ENCODE measurements around the gene SLCO3A1.

Gene SLCO3A1

DNA sequence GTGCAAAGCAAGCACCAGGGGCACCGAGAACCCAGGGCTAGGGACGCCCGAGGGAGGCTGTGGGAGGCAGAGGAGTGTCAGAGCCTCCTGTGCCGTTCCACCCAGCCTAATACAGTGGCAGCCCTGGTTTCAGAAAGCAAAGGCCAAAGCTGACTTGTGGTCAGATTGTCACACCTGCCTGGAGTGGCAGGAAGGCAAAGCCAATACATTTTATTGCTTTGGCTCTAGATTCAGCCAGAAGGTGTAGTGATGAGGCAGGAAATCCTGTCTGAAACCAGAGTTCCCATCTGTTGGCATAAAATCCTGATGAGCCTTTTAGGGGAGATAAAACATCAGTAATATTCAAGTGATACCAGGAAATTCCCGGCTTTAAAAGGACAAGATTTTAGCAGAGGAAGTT lies 168.3 kb downstream of the SLCO3A1 start:
- H3K4me1 ChIP-seq (ENCODE audit: control insufficient read depth in 1 of 2, insufficient read depth in 2 of 2, low read length in 2 of 2): no peaks in the 10 kb centered on the region
- no peak overlapping the region for H3K27ac ChIP-seq (ENCODE audit: low read depth, low read length)
- H3K9ac ChIP-seq (ENCODE audit: low read depth in 1 of 2, low read length in 2 of 2): no peak overlapping the region
- H3K9me3 ChIP-seq (ENCODE audit: control insufficient read depth in 1 of 2, low read length in 2 of 2): no peaks in the 10 kb centered on the region
- H3K4me3 ChIP-seq (ENCODE audit: low read depth in 1 of 2, low read length in 2 of 2): no peak overlapping the region
- H3K36me3 ChIP-seq (ENCODE audit: control insufficient read depth in 1 of 2, insufficient read depth in 2 of 2, low read length in 2 of 2): no peaks in the 10 kb centered on the region
- no peaks in the 10 kb centered on the region for H3K27me3 ChIP-seq (ENCODE audit: control insufficient read depth in 1 of 2, insufficient read depth in 2 of 2, low read length in 2 of 2)

DNA sequence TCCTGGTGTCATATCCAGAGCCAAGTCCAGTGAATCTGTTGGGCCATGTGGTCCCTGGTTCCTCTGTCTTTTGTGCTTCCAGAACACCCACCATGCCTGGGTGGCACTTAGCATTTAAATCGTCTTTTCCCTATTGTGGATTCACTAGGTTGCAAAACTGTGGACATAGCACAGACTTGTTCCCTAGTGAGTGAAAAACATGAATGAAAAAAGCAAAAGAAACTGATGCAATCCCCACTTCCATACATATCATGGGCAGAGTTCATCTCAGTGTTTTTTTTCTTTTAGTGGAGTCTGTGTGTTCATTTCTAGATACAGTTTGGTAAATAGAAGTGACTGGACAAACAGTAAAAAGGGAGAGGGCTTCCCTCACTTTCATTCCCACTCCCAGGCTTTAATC lies 170.5 kb downstream of the SLCO3A1 start:
- Histone ChIP-seq H3K4me3 (ENCODE audit: low read depth in 1 of 2, low read length in 2 of 2) (no peak overlapping the region), H3K9me3 (ENCODE audit: control insufficient read depth in 1 of 2, low read length in 2 of 2) (no peaks in the 10 kb centered on the region), H3K9ac (ENCODE audit: low read depth in 1 of 2, low read length in 2 of 2) (no peak overlapping the region), H3K4me1 (ENCODE audit: control insufficient read depth in 1 of 2, insufficient read depth in 2 of 2, low read length in 2 of 2) (no peaks in the 10 kb centered on the region), H3K36me3 (ENCODE audit: control insufficient read depth in 1 of 2, insufficient read depth in 2 of 2, low read length in 2 of 2) (no peaks in the 10 kb centered on the region), H3K27ac (ENCODE audit: low read depth, low read length) (no peak overlapping the region), H3K27me3 (ENCODE audit: control insufficient read depth in 1 of 2, insufficient read depth in 2 of 2, low read length in 2 of 2) (no peaks in the 10 kb centered on the region)

- Histone ChIP-seq H3K36me3 (ENCODE audit: control insufficient read depth in 1 of 2, insufficient read depth in 2 of 2, low read length in 2 of 2) (no peaks in the 10 kb centered on the region), H3K9ac (ENCODE audit: low read depth in 1 of 2, low read length in 2 of 2) (no peak overlapping the region), H3K9me3 (ENCODE audit: control insufficient read depth in 1 of 2, low read length in 2 of 2) (no peaks in the 10 kb centered on the region), H3K4me3 (ENCODE audit: low read depth in 1 of 2, low read length in 2 of 2) (no peak overlapping the region), H3K27me3 (ENCODE audit: control insufficient read depth in 1 of 2, insufficient read depth in 2 of 2, low read length in 2 of 2) (no peaks in the 10 kb centered on the region), H3K27ac (ENCODE audit: low read depth, low read length) (no peak overlapping the region), H3K4me1 (ENCODE audit: control insufficient read depth in 1 of 2, insufficient read depth in 2 of 2, low read length in 2 of 2) (no peaks in the 10 kb centered on the region)
These were observed 172.3 kb downstream of the SLCO3A1 start for GRCh38 chr15:92025706-92026270.

GRCh38 chr15:92028389-92028724 lies 174.8 kb downstream of the SLCO3A1 start:
- no peak overlapping the region for H3K9ac ChIP-seq (ENCODE audit: low read depth in 1 of 2, low read length in 2 of 2)
- H3K27me3 ChIP-seq (ENCODE audit: control insufficient read depth in 1 of 2, insufficient read depth in 2 of 2, low read length in 2 of 2): no peaks in the 10 kb centered on the region
- H3K36me3 ChIP-seq (ENCODE audit: control insufficient read depth in 1 of 2, insufficient read depth in 2 of 2, low read length in 2 of 2): no peaks in the 10 kb centered on the region
- no peak overlapping the region for H3K27ac ChIP-seq (ENCODE audit: low read depth, low read length)
- H3K4me3 ChIP-seq (ENCODE audit: low read depth in 1 of 2, low read length in 2 of 2): no peak overlapping the region
- H3K4me1 ChIP-seq (ENCODE audit: control insufficient read depth in 1 of 2, insufficient read depth in 2 of 2, low read length in 2 of 2): no peaks in the 10 kb centered on the region
- H3K9me3 ChIP-seq (ENCODE audit: control insufficient read depth in 1 of 2, low read length in 2 of 2): no peaks in the 10 kb centered on the region

GRCh38 chr15:92029767-92030166 lies 176.3 kb downstream of the SLCO3A1 start:
- Histone ChIP-seq H3K4me3 (ENCODE audit: low read depth in 1 of 2, low read length in 2 of 2) (no peak overlapping the region), H3K9me3 (ENCODE audit: control insufficient read depth in 1 of 2, low read length in 2 of 2) (no peaks in the 10 kb centered on the region), H3K27me3 (ENCODE audit: control insufficient read depth in 1 of 2, insufficient read depth in 2 of 2, low read length in 2 of 2) (no peaks in the 10 kb centered on the region), H3K4me1 (ENCODE audit: control insufficient read depth in 1 of 2, insufficient read depth in 2 of 2, low read length in 2 of 2) (no peaks in the 10 kb centered on the region), H3K9ac (ENCODE audit: low read depth in 1 of 2, low read length in 2 of 2) (no peak overlapping the region), H3K36me3 (ENCODE audit: control insufficient read depth in 1 of 2, insufficient read depth in 2 of 2, low read length in 2 of 2) (no peaks in the 10 kb centered on the region), H3K27ac (ENCODE audit: low read depth, low read length) (no peak overlapping the region)

GRCh38 chr15:92033314-92033713 lies 179.8 kb downstream of the SLCO3A1 start:
- Histone ChIP-seq H3K4me3 (ENCODE audit: low read depth in 1 of 2, low read length in 2 of 2) (no peak overlapping the region), H3K27ac (ENCODE audit: low read depth, low read length) (no peak overlapping the region), H3K27me3 (ENCODE audit: control insufficient read depth in 1 of 2, insufficient read depth in 2 of 2, low read length in 2 of 2) (no peaks in the 10 kb centered on the region), H3K9me3 (ENCODE audit: control insufficient read depth in 1 of 2, low read length in 2 of 2) (no peaks in the 10 kb centered on the region), H3K9ac (ENCODE audit: low read depth in 1 of 2, low read length in 2 of 2) (no peak overlapping the region), H3K4me1 (ENCODE audit: control insufficient read depth in 1 of 2, insufficient read depth in 2 of 2, low read length in 2 of 2) (no peaks in the 10 kb centered on the region), H3K36me3 (ENCODE audit: control insufficient read depth in 1 of 2, insufficient read depth in 2 of 2, low read length in 2 of 2) (no peaks in the 10 kb centered on the region)

DNA sequence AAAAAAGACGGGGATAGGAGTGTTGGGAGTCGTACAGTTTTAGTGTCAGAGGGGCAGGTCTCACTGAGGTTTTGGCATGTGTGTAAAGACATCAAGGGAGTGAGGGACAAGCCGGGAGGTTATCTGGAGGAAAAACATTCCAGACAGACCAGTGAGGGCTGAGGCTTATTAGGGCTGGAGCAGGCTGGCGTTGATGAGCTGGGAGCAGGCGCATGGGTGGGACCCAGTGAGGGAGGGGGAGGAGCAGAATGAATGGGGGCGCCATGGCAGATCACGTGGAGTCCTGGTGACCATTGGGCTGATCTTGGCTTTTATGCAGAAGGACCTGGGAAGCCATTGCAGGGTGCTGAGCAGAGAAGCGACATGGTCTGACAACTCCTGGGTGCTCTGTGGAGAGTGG lies 180.2 kb downstream of the SLCO3A1 start:
- H3K9ac ChIP-seq (ENCODE audit: low read depth in 1 of 2, low read length in 2 of 2): no peak overlapping the region
- no peaks in the 10 kb centered on the region for H3K9me3 ChIP-seq (ENCODE audit: control insufficient read depth in 1 of 2, low read length in 2 of 2)
- no peaks in the 10 kb centered on the region for H3K27me3 ChIP-seq (ENCODE audit: control insufficient read depth in 1 of 2, insufficient read depth in 2 of 2, low read length in 2 of 2)
- H3K4me3 ChIP-seq (ENCODE audit: low read depth in 1 of 2, low read length in 2 of 2): no peak overlapping the region
- H3K4me1 ChIP-seq (ENCODE audit: control insufficient read depth in 1 of 2, insufficient read depth in 2 of 2, low read length in 2 of 2): no peaks in the 10 kb centered on the region
- H3K36me3 ChIP-seq (ENCODE audit: control insufficient read depth in 1 of 2, insufficient read depth in 2 of 2, low read length in 2 of 2): no peaks in the 10 kb centered on the region
- H3K27ac ChIP-seq (ENCODE audit: low read depth, low read length): no peak overlapping the region

GRCh38 chr15:92034227-92034626 lies 180.7 kb downstream of the SLCO3A1 start:
- no peaks in the 10 kb centered on the region for H3K4me1 ChIP-seq (ENCODE audit: control insufficient read depth in 1 of 2, insufficient read depth in 2 of 2, low read length in 2 of 2)

DNA sequence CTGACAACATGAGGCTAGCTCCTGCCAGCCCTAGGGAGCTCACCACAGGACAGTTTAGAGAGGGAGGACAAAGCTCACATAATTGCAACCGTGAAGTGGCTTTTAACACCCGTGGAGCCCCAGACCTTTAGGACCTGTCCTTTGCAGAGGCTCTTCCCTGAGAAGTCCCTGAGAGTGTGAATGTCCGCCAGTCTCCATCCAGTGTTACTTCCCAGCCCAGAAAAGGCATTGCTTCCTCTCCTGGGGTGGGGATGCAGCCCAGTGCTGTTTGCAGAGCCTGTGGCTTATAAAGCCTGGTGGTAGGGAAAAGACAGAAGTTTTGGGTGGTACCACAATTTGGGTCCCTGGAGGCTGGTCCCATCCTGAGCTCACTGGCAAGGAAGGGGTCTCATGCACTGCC lies 182.0 kb downstream of the SLCO3A1 start:
- H3K4me3 ChIP-seq (ENCODE audit: low read depth in 1 of 2, low read length in 2 of 2): no peak overlapping the region
- no peaks in the 10 kb centered on the region for H3K36me3 ChIP-seq (ENCODE audit: control insufficient read depth in 1 of 2, insufficient read depth in 2 of 2, low read length in 2 of 2)
- H3K9ac ChIP-seq (ENCODE audit: low read depth in 1 of 2, low read length in 2 of 2): no peak overlapping the region
- H3K4me1 ChIP-seq (ENCODE audit: control insufficient read depth in 1 of 2, insufficient read depth in 2 of 2, low read length in 2 of 2): no peaks in the 10 kb centered on the region
- no peaks in the 10 kb centered on the region for H3K9me3 ChIP-seq (ENCODE audit: control insufficient read depth in 1 of 2, low read length in 2 of 2)
- no peaks in the 10 kb centered on the region for H3K27me3 ChIP-seq (ENCODE audit: control insufficient read depth in 1 of 2, insufficient read depth in 2 of 2, low read length in 2 of 2)
- no peak overlapping the region for H3K27ac ChIP-seq (ENCODE audit: low read depth, low read length)

More at GRCh38 chr15:92034227-92034626, 180.7 kb downstream of the SLCO3A1 start:
- Histone ChIP-seq H3K9ac (ENCODE audit: low read depth in 1 of 2, low read length in 2 of 2) (no peak overlapping the region), H3K27ac (ENCODE audit: low read depth, low read length) (no peak overlapping the region), H3K36me3 (ENCODE audit: control insufficient read depth in 1 of 2, insufficient read depth in 2 of 2, low read length in 2 of 2) (no peaks in the 10 kb centered on the region), H3K27me3 (ENCODE audit: control insufficient read depth in 1 of 2, insufficient read depth in 2 of 2, low read length in 2 of 2) (no peaks in the 10 kb centered on the region), H3K4me3 (ENCODE audit: low read depth in 1 of 2, low read length in 2 of 2) (no peak overlapping the region), H3K9me3 (ENCODE audit: control insufficient read depth in 1 of 2, low read length in 2 of 2) (no peaks in the 10 kb centered on the region)

DNA sequence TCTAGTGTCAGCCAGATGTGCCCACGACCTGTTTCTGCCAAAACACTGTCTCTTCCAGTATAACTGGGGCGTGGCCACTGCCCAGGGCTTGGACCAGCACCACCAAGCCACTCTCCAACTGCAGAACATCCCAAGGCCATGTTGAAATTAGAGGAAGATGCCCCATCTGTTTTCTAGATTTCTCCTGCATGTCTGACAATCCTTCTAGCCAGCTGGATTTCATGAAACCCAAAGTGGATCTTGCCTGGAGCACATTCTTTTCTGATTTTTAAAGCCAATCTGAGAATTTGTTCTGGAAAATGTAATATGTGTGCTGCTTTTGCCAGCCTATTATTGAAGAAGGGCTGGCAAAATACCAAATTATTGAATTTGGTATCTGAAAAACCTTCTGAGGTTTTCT lies 182.5 kb downstream of the SLCO3A1 start:
- no peak overlapping the region for H3K27ac ChIP-seq (ENCODE audit: low read depth, low read length)
- H3K9me3 ChIP-seq (ENCODE audit: control insufficient read depth in 1 of 2, low read length in 2 of 2): no peaks in the 10 kb centered on the region
- H3K4me3 ChIP-seq (ENCODE audit: low read depth in 1 of 2, low read length in 2 of 2): no peak overlapping the region
- H3K36me3 ChIP-seq (ENCODE audit: control insufficient read depth in 1 of 2, insufficient read depth in 2 of 2, low read length in 2 of 2): no peaks in the 10 kb centered on the region
- no peaks in the 10 kb centered on the region for H3K4me1 ChIP-seq (ENCODE audit: control insufficient read depth in 1 of 2, insufficient read depth in 2 of 2, low read length in 2 of 2)
- H3K27me3 ChIP-seq (ENCODE audit: control insufficient read depth in 1 of 2, insufficient read depth in 2 of 2, low read length in 2 of 2): no peaks in the 10 kb centered on the region
- no peak overlapping the region for H3K9ac ChIP-seq (ENCODE audit: low read depth in 1 of 2, low read length in 2 of 2)

DNA sequence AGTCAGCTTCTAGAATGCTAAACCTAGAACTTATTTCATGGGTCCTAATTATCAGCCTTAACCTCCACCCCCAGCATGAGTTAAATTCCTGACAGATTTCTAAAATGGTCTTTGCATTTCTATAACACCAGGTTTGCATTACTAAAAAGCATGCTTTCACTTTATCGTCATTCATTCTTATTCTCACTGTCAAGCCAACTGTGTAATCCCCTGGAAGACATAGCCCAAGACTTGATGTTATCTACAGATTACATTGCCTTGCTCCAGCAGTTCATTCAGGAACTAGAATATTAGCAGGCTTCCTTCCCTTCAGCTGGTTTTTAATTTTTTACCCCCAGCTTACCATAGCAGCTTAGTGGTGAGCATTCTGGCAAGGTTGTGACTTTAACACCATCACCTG lies 184.0 kb downstream of the SLCO3A1 start:
- Histone ChIP-seq H3K9me3 (ENCODE audit: control insufficient read depth in 1 of 2, low read length in 2 of 2) (no peaks in the 10 kb centered on the region), H3K9ac (ENCODE audit: low read depth in 1 of 2, low read length in 2 of 2) (no peak overlapping the region), H3K27me3 (ENCODE audit: control insufficient read depth in 1 of 2, insufficient read depth in 2 of 2, low read length in 2 of 2) (no peaks in the 10 kb centered on the region), H3K36me3 (ENCODE audit: control insufficient read depth in 1 of 2, insufficient read depth in 2 of 2, low read length in 2 of 2) (no peaks in the 10 kb centered on the region), H3K4me1 (ENCODE audit: control insufficient read depth in 1 of 2, insufficient read depth in 2 of 2, low read length in 2 of 2) (no peaks in the 10 kb centered on the region), H3K4me3 (ENCODE audit: low read depth in 1 of 2, low read length in 2 of 2) (no peak overlapping the region), H3K27ac (ENCODE audit: low read depth, low read length) (no peak overlapping the region)
